Measurements from ENCODE around the gene KCNIP3.

KCNIP3 gene

DNA sequence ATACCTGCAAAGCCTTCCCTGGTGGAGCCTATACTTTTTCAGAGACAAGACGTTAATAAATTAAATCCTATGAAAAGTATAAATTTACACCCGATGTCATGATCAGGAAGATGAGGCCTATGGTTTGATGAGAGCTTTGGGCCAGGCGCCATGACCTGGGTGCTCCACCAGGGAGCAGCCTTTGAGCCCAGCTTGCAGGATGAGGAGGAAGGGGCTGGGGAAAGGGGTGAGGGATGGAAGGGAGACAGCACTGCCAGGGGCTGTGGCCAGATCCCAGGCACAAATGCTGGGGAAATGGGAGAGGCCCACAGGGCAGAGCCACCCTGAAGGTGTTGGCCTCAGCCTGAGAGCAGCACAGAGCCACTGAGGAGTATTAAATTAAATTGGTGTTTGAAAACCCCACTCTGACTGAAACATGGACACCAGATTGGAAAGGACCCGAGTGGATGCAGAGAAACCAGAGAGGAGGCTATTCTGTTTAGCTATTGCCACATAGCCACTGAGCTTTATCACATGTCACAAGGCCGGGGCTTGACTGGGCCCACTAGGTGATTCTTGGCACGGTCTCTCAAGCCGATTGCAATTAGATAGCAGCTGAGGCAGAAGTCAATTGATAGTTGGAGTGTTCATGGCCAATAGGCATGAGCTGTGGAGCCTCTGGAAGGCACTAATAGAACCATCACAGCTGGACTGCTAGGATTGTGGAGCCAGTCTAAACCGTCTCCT is 95.7 kb downstream of the KCNIP3 start:
- no peak overlapping the region for H4K8ac ChIP-seq (ENCODE audit: low read length)
- 83% methylated on average over 7 of the region's 8 CpGs for WGBS

DNA sequence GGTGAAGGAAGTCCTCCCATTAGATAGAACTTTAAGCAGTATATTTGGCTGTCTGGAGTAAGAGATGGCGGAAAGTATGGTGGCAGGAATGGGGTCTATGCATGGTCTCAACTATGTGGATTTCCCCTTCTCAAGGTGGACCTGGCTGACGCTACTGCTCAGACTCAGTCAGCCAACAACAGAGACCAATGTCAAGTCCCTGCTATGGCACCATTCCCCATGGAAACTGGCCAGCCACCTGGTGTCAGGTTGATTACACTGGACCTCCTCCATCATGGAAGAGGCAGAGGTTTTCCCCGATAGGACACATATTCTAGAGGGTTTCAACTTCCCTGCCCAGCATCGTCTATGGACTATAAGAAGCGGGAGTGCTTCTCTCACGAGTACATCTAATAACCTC is 96.8 kb downstream of the KCNIP3 start:
- Histone ChIP-seq H4K91ac (ENCODE audit: low read length) (no peak overlapping the region), H3K27me3 (ENCODE audit: control insufficient read depth in 1 of 2, insufficient read depth in 1 of 2, low read length in 2 of 2) (no peaks in the 10 kb centered on the region), H2BK120ac (ENCODE audit: low read depth, low read length) (no peak overlapping the region), H3K4ac (ENCODE audit: low read depth in 1 of 2, low read length in 2 of 2) (no peak overlapping the region), H4K8ac (ENCODE audit: low read length) (no peak overlapping the region), H3K18ac (ENCODE audit: low read depth in 1 of 2, low read length in 2 of 2) (no peak overlapping the region), H3K9ac (ENCODE audit: low read length) (no peak overlapping the region), H3K23ac (ENCODE audit: low read length in 2 of 2) (no peak overlapping the region), H3K4me3 (ENCODE audit: insufficient read depth in 1 of 2, low read depth in 1 of 2, low read length in 2 of 2) (no peak overlapping the region), H3K36me3 (ENCODE audit: control insufficient read depth in 1 of 2, insufficient read depth in 2 of 2, low read depth in 1 of 2, low read length in 2 of 2) (no peaks in the 10 kb centered on the region), H3K4me1 (ENCODE audit: control insufficient read depth, insufficient read depth, low read depth, low read length) (peaks cover 5% of the 10 kb centered on the region), H3K4me2 (ENCODE audit: low read length, poor library complexity, severe bottlenecking) (no peak overlapping the region), H2BK15ac (ENCODE audit: low read depth, poor library complexity, severe bottlenecking) (no peak overlapping the region), H2BK12ac (ENCODE audit: low read length in 2 of 2) (no peak overlapping the region), H3K14ac (ENCODE audit: low read length in 2 of 2) (no peak overlapping the region), H2AK5ac (ENCODE audit: low read length, severe bottlenecking) (no peak overlapping the region), H3K79me1 (replicated peaks; ENCODE audit: low read length, poor library complexity, severe bottlenecking) (no peaks in the 10 kb centered on the region), H3K27ac (ENCODE audit: low read length, poor library complexity, severe bottlenecking) (no peak overlapping the region), H2BK5ac (ENCODE audit: low read depth, low read length, poor library complexity, severe bottlenecking) (no peak overlapping the region), H3K9me3 (ENCODE audit: control insufficient read depth, low read length) (no peaks in the 10 kb centered on the region), H2AFZ (ENCODE audit: low read depth, low read length) (no peak overlapping the region)
- WGBS = 95% methylated on average over 4 of the region's 6 CpGs
- no peak for DNase-seq

More for the DNA sequence above, 95.7 kb downstream of the KCNIP3 start:
- no peak overlapping the region for H2BK15ac ChIP-seq (ENCODE audit: low read depth, poor library complexity, severe bottlenecking)
- no peaks in the 10 kb centered on the region for H3K9me3 ChIP-seq (ENCODE audit: control insufficient read depth, low read length)
- no peak overlapping the region for H3K4ac ChIP-seq (ENCODE audit: low read depth in 1 of 2, low read length in 2 of 2)
- H3K79me1 ChIP-seq (replicated peaks; ENCODE audit: low read length, poor library complexity, severe bottlenecking) = no peaks in the 10 kb centered on the region
- no peak overlapping the region for H3K27ac ChIP-seq (ENCODE audit: low read length, poor library complexity, severe bottlenecking)
- no peak overlapping the region for H2AFZ ChIP-seq (ENCODE audit: low read depth, low read length)
- no peak overlapping the region for H4K91ac ChIP-seq (ENCODE audit: low read length)
- no peaks in the 10 kb centered on the region for H3K36me3 ChIP-seq (ENCODE audit: control insufficient read depth in 1 of 2, insufficient read depth in 2 of 2, low read depth in 1 of 2, low read length in 2 of 2)
- no peak overlapping the region for H3K14ac ChIP-seq (ENCODE audit: low read length in 2 of 2)
- no peak overlapping the region for H3K4me3 ChIP-seq (ENCODE audit: insufficient read depth in 1 of 2, low read depth in 1 of 2, low read length in 2 of 2)
- H2BK120ac ChIP-seq (ENCODE audit: low read depth, low read length) = no peak overlapping the region
- peaks cover 6% of the 10 kb centered on the region for H3K4me1 ChIP-seq (ENCODE audit: control insufficient read depth, insufficient read depth, low read depth, low read length)
- H2BK12ac ChIP-seq (ENCODE audit: low read length in 2 of 2) = no peak overlapping the region
- H2AK5ac ChIP-seq (ENCODE audit: low read length, severe bottlenecking) = no peak overlapping the region
- H3K18ac ChIP-seq (ENCODE audit: low read depth in 1 of 2, low read length in 2 of 2) = no peak overlapping the region
- no peak overlapping the region for H3K23ac ChIP-seq (ENCODE audit: low read length in 2 of 2)
- H2BK5ac ChIP-seq (ENCODE audit: low read depth, low read length, poor library complexity, severe bottlenecking) = no peak overlapping the region
- peaks cover 0 to 4% of the 10 kb centered on the region in 2 experiments for H3K27me3 ChIP-seq (ENCODE audit: control insufficient read depth in 1 of 2, insufficient read depth in 1 of 2, low read length in 2 of 2)
- no peak overlapping the region for H3K9ac ChIP-seq (ENCODE audit: low read length)
- no peak for DNase-seq
- no peak overlapping the region for H3K4me2 ChIP-seq (ENCODE audit: low read length, poor library complexity, severe bottlenecking)

DNA sequence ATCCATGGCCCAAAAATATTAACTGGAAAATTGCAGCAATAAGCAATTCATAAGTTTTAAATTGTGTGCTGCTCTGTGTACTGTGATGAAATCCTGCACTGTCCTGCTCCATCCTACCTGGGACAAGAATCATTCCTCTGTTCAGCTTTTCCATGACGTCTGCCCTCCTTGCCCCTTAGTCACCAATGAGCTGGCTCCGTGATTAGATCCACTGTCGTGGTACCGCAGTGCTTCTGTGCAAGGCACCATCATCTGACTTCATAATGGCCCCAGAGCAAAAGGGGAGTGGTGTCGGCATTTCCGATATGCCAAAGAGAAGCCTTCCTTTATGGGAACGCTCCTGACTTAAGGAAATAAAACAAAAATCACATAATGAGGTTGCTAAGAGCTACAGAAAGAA is 101.9 kb downstream of the KCNIP3 start:
- Histone ChIP-seq H3K4me2 (ENCODE audit: low read length, poor library complexity, severe bottlenecking) (no peak overlapping the region), H3K79me1 (replicated peaks; ENCODE audit: low read length, poor library complexity, severe bottlenecking) (peaks cover 12% of the 10 kb centered on the region), H3K4me3 (ENCODE audit: insufficient read depth in 1 of 2, low read depth in 1 of 2, low read length in 2 of 2) (no peak overlapping the region), H3K4me1 (ENCODE audit: control insufficient read depth, insufficient read depth, low read depth, low read length) (peaks cover 11% of the 10 kb centered on the region), H3K36me3 (ENCODE audit: control insufficient read depth in 1 of 2, insufficient read depth in 2 of 2, low read depth in 1 of 2, low read length in 2 of 2) (no peaks in the 10 kb centered on the region), H3K23ac (ENCODE audit: low read length in 2 of 2) (no peak overlapping the region), H3K9ac (ENCODE audit: low read length) (no peak overlapping the region), H3K27me3 (ENCODE audit: control insufficient read depth in 1 of 2, insufficient read depth in 1 of 2, low read length in 2 of 2) (no peaks in the 10 kb centered on the region), H2AFZ (ENCODE audit: low read depth, low read length) (no peak overlapping the region), H2BK12ac (ENCODE audit: low read length in 2 of 2) (no peak overlapping the region), H3K4ac (ENCODE audit: low read depth in 1 of 2, low read length in 2 of 2) (no peak overlapping the region), H2BK5ac (ENCODE audit: low read depth, low read length, poor library complexity, severe bottlenecking) (no peak overlapping the region), H3K27ac (ENCODE audit: low read length, poor library complexity, severe bottlenecking) (no peak overlapping the region), H2BK120ac (ENCODE audit: low read depth, low read length) (no peak overlapping the region), H2AK5ac (ENCODE audit: low read length, severe bottlenecking) (no peak overlapping the region), H2BK15ac (ENCODE audit: low read depth, poor library complexity, severe bottlenecking) (no peak overlapping the region), H4K91ac (ENCODE audit: low read length) (no peak overlapping the region), H3K9me3 (ENCODE audit: control insufficient read depth, low read length) (no peaks in the 10 kb centered on the region), H3K14ac (ENCODE audit: low read length in 2 of 2) (no peak overlapping the region), H3K18ac (ENCODE audit: low read depth in 1 of 2, low read length in 2 of 2) (no peak overlapping the region), H4K8ac (ENCODE audit: low read length) (no peak overlapping the region)
- 95% methylated on average over 7 of the region's 7 CpGs for WGBS
- DNase-seq = no peak

DNA sequence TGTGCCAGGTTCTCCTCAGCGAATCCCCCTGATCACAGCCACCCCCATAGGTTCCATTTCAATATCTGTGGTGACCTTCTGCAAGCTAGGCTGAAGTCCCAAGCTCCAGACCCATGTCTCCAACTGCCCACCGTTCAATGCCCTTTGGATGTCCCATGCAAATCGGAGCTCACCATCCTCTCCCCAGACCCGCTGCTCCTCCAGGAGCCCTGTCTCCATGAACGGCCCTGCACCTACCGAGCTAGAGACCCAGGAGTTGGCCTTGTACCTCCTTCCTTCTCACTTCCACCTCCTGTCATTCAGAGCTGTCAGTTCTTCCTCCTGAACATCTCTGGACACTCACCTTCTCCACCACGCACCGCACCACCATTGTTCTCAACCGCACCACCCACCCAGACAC is 104.3 kb downstream of the KCNIP3 start:
- peak overlapping the region; percentile 87 for H3K4me2 ChIP-seq (ENCODE audit: low read length, poor library complexity, severe bottlenecking)
- no peaks in the 10 kb centered on the region for H3K9me3 ChIP-seq (ENCODE audit: control insufficient read depth, low read length)
- H3K27ac ChIP-seq (ENCODE audit: low read length, poor library complexity, severe bottlenecking) = no peak overlapping the region
- H2BK120ac ChIP-seq (ENCODE audit: low read depth, low read length) = no peak overlapping the region
- no peak overlapping the region for H3K23ac ChIP-seq (ENCODE audit: low read length in 2 of 2)
- H2AFZ ChIP-seq (ENCODE audit: low read depth, low read length) = no peak overlapping the region
- H3K4ac ChIP-seq (ENCODE audit: low read depth in 1 of 2, low read length in 2 of 2) = no peak overlapping the region
- H3K36me3 ChIP-seq (ENCODE audit: control insufficient read depth in 1 of 2, insufficient read depth in 2 of 2, low read depth in 1 of 2, low read length in 2 of 2) = peaks cover 0 to 4% of the 10 kb centered on the region in 2 experiments
- H2BK12ac ChIP-seq (ENCODE audit: low read length in 2 of 2) = no peak overlapping the region
- peak overlapping the region; percentile 77 to 98 for H3K4me3 ChIP-seq (ENCODE audit: insufficient read depth in 1 of 2, low read depth in 1 of 2, low read length in 2 of 2)
- H3K18ac ChIP-seq (ENCODE audit: low read depth in 1 of 2, low read length in 2 of 2) = no peak overlapping the region
- 66% methylated on average over 9 of the region's 9 CpGs for WGBS
- H4K8ac ChIP-seq (ENCODE audit: low read length) = no peak overlapping the region
- H2BK15ac ChIP-seq (ENCODE audit: low read depth, poor library complexity, severe bottlenecking) = no peak overlapping the region
- peaks cover 16% of the 10 kb centered on the region for H3K4me1 ChIP-seq (ENCODE audit: control insufficient read depth, insufficient read depth, low read depth, low read length)
- H2AK5ac ChIP-seq (ENCODE audit: low read length, severe bottlenecking) = no peak overlapping the region
- H4K91ac ChIP-seq (ENCODE audit: low read length) = no peak overlapping the region
- H3K9ac ChIP-seq (ENCODE audit: low read length) = peak overlapping the region; percentile 98
- H2BK5ac ChIP-seq (ENCODE audit: low read depth, low read length, poor library complexity, severe bottlenecking) = no peak overlapping the region
- H3K79me1 ChIP-seq (replicated peaks; ENCODE audit: low read length, poor library complexity, severe bottlenecking) = peaks cover 17% of the 10 kb centered on the region
- DNase-seq = no peak
- H3K14ac ChIP-seq (ENCODE audit: low read length in 2 of 2) = no peak overlapping the region
- H3K27me3 ChIP-seq (ENCODE audit: control insufficient read depth in 1 of 2, insufficient read depth in 1 of 2, low read length in 2 of 2) = no peaks in the 10 kb centered on the region
